Right lung (tissue), 5 donors: ENCODE results near the gene SURF2. TPM values are rescaled to one million over a fixed set of nuclear protein-coding genes. Genes with fewer than 3 reads are reported as not detected.
"Not testable (repeated sequence)": the region's sequence is repeated elsewhere in the genome, so short reads cannot be mapped to it uniquely, and the experiment has no call there.

Source experiments
- DNase-seq, 2 donors: peaks; one replicate each; pipeline ENCODE4 v3.0.0-alpha.2; 2013
- polyA plus RNA-seq, 5 donors: library from polyadenylated mRNA; unstranded; fragments of 120-200 nt; gene quantifications; one replicate each; pipeline versions ENCODE4 v1.2.1 to v1.2.3, GENCODE V29; 2013; ENCODE audit warnings: inconsistent platforms in 1 of 5, low replicate concordance in 1 of 5; ENCODE audit not compliant: insufficient read length in 5 of 5, insufficient read depth in 1 of 5

SURF2 gene
- polyA plus RNA-seq, 5 donors: 14.8 to 24.5 (median 15.6) TPM

DNA sequence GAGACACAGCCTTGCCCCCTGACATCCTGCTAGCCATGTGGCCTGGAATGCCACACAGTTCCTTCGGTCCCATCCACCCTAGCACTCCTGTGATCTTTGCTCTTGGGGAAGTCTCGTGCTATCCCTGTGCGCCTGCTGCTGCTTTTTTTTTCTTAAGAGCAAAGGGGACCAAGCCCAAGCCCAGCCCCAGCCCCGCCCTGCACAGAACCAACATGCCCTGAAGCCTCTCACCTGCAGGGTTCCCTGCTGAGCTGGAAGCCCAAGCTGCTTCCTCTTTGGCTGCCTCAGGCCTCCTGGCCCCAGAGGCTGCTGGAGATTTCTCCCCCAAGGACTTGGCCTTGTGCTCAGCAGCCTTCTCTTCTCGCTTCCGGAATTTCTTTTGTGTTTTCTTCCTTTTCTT lies 22.2 kb upstream of the SURF2 start:
- DNase-seq: no peak

DNA sequence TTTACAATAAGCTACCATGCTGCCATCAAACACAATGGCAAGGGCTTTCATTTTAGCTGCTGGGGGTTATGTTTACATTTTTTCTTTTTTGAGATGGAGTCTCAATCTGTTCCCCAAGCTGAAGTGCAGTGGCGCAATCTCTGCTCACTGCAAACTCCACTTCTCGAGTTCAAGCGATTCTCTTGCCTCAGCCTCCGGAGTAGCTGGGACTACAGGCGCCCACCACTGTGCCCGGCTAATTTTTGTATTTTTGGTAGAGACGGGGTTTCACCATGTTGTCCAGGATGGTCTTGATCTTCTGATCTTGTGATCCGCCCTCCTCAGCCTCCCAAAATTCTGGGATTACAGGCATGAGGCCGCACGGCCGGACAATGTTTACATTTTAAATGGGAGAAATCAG lies 21.5 kb upstream of the SURF2 start:
- not testable (repeated sequence) for DNase-seq

DNA sequence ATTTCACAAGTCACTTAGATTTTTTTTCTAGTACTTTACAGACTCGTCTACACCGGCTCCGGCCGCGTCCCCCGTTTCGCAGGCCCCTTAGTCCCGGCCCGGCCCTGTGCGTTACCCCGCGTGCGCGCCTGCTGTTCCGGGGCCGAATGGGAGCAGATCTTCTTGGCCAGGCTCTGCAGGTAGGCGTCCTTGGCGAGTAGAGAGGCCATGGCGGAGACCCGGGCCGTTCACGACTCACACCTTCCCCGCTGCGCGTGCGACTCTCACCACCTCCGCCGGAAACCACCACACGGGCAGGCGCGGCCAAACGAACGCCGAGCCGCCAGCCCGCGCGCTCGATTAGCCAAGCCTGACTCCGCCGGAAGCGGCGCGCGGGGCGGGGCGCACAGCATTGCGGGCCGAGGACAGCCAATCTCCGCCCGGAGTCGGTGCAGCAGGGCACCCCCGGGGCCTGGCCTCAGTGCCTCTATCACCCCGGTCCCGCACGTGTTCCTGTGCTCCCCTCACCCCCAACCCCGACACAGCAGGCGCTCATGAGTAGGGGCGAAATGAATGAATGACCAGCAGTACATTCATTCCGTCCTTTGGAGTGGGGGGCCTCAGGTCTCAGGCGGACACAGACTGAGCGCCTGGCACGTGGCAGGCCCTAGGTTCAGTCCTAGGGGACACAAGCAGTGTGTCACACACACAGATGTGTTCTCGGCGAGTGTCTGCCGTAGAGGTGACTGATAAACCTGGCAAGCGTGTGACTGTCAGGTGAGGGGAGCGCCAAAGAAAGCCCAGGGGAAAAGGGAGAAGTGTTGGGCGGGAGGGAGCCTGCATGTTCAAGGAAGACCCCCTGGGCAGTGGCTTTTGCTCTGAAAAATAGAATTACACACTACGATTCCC lies 20.2 kb upstream of the SURF2 start, which contains the start of gene SURF6:
SURF6 (minus strand) TSS at position 265 of the 888 bp plus-strand sequence; CDS start at position 209, 56 bp downstream.
- DNase-seq: peak; percentile 81 to 86

DNA sequence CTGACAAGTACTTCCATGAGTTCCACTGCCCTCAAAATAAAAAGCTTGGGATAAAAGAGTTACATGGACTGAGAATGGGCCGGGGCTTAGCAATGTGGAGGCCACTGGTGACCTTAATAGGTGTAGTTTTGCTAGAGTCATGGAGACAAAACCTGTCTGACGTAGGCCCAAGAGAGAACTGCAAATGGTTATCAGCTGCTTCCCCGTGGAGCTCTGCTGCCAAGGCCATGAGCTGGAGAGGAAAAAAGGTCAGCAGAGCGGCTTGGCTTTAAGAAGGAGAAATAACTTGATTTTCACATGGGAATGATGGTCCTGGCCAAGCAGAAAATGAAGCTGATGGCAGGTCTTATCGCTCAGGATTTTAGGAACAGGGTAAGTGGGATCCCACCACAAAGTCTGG lies 16.7 kb upstream of the SURF2 start:
- DNase-seq: no peak

DNA sequence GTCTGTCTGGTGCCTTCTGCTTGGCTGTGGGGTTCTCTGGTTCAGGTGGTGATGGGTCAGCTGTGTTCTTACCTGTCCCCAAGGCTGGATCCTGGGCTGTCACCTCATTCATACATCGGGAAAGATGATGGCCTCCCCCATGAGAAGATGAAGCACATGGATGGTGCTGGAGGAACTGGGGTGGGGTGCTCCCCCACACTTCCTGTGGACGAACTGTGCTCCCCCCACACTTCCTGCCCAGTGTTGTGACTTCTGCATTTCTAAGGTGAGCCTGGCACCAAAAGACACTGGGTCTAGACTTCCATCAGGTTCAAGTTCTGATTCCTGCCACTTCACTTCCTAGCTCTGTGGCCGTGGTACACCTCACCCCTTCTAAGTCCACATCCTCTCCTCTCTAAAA lies 16.1 kb upstream of the SURF2 start:
- DNase-seq: no peak

DNA sequence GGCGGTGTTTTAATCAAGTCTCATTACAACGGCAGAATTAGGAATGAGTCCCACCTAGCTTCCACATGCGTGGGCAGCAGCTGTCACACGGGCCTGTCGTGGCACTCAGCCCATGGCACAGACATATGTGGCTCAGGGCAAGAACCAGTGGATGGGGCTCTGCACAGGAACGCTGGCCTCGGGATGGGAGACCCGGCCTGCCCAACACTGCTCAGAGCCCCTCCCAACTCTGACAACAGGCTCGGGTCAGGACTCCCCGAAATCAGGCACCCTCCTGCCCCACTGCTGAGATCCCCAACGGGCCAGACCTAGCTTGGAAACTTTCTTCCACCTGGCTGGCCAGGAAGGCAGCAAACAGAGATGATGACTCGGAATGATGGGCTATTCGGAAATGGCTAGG lies 15.4 kb upstream of the SURF2 start:
- DNase-seq: no peak

DNA sequence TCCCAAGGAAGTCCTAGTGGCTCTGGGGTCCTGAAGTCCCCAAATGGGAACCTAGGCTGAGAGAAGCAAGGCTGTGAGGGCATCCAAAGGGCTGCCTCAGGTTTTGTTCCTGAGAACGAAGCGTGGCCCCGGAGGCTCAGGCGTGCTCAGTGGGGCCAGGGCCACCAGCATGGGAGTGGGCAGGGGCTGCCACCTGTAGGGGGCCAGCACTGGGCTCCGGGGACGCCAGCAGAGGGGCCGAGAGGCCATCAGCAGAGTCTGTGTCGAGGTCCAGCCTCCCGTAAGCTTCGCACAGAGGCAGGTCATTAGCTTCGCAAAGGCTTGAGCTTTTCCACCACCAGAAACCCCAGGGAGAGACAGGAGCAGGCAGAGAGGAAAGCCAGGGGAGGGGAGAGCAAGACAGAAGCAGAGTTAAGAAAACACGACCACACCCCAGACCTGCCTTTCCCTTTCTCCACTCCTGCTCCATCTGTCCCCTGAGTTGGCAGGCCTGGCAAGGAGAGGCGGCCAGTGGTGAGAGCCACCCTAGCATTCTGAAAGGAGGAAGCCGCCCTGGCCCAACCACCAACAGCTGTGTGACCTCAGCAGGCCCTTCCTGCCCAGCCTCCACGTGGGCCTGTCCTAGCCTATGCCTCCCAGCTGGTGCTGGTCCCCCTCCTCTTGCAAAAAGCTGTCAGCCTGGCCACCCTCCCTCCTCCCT lies 14.8 kb upstream of the SURF2 start:
- no peak for DNase-seq

DNA sequence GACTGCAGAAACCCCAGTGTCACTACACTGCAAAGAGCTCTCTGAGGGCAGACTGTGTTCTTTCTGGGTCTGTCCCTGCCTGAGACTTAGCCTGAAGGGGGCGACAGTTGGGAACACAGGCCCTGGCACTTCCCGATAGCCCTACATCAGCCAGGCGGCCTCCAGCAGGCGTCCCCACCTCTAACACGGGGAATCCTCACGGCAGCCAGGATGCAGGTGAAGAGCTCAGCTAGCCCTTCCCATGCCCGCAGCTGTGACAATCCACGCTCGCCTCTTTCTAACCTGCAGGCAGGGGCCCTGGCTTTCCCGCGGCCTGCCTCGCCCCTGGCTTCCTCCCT lies 14.3 kb upstream of the SURF2 start:
- DNase-seq: no peak

DNA sequence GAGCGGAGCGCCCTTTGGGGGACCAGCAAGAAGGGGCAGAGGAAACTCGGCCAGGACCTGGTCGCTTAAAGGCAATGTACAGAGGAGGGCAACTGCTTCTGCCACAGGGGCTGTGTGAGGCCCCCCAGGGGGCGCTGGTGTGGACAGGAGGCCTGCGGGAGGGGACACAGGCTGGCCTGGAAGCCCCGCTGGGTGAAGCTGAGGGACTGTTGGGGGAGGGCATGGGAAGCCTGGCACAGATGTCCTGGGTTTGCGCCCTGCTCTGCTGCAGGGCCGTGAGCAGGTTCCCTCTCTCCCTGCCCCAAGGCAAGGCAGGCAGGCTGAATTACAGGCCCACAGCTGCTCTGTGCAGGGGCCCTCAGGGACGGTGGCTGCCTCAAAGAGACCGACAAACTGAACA lies 13.8 kb upstream of the SURF2 start:
- no peak for DNase-seq

DNA sequence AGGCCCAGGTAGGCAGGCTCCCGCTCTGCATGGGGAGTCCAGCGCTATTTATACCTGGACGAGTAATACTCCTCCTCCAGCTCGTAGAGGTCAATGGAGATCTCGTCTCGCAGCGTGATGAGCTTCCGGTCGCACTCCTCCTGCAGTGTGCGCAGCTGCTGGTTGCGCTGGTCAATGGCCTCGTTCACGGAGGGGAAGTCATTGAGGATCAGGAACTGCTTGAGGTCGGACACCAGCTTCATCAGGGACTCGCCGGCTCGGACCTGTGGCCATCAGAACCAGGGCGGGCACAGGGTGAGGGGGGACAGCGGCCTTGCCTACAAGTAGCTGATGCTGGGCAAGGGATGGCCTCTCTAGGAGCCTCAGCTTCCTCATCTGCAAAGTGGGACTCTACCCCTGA lies 12.3 kb upstream of the SURF2 start:
- no peak for DNase-seq

DNA sequence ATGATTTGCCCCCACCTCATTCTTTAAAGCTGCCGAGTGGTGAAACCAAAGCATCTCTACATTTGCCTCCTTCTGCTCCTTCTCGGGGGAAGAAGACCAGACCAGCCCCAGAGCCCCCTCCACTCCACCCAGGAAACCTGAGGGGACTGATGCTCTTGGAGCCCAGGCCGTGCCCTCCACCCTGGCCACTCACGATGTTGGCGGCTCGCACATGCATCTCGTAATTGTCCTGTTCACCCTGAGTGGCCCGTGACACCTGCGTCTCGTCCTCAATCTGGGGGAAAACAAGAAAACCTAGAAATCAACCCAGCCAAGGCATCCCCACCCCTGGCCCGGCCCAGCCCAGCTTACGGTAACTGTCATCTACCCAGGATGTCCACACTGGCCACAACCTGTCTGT lies 11.4 kb upstream of the SURF2 start:
- DNase-seq: no peak

DNA sequence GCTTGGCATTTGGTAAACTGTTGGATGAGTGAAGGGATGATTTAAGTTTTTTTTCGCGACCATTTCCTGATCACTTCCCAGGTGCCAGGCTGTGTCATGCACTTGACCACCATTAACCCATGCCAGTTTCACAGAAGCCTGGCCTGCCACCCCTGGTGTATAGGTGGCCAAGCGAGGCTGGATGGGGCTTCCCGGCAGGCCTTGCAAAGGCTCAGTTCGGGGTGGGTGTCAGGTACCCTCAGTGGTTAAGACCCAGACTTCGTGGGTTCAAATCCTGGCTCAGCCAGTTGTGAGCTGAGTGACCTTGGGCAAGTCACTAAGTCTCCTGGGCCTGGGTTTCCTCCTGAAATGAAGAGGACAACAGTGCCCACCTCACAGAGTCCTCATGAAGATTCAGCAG lies 10.8 kb upstream of the SURF2 start:
- DNase-seq: no peak

DNA sequence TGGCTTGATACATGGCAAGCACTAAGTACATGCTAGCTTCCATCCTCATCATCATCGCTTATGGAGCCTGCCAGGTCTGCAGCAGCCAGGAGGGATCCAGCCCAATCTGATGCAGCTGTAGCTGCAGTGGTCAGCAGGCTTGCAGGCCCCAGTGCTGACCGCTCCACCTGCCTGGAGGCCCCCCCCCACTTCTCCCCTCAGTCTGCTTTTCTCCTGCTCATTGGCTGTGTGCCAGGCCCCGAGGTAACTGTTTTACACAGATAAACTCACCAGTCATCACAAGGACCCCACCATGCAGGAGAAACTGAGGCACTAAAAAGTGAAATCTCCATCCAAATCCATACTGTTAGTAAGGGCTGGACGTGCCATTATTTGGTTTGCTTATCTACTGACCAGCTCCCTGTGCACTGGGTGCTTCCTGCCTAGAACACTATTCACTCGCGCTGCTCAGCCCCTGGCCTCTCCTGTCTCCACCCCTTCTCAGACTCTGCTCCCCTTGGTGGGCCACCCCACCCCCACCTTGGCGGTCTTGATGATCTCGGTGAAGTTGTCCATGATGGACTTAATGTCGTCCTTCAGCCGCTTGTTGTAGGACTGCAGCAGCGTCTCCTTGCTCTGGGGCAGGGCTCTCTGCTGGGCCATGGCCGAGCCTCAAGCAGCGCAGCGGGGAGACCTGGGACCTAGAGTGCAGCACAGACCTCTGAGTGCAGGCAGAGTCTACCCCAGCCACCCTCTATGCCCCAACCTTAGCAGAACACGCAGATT lies 10.1 kb upstream of the SURF2 start:
- no peak for DNase-seq

DNA sequence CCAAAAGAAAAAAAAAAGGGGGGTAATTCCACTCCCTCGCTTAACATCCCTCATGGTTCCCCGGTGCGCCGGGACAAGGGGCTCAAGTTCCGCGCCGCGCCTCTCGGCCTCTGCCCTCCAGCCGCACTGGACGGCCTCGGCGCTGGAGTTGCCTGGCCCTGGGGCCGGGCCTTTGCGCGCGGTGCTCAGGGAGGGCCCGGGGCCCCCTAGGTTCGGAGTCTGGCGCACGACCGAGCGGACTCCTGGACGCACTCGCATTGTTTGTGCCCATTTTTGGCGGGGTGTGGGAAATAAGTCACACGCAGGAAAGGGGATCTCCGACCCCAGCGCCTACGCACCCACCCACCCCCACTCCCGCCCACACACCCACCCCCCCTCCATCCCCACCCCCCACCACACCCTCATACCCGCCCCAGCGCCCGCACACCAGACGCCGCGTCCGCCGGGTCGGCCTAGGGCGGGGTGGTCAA lies 8.8 kb upstream of the SURF2 start:
- no peak for DNase-seq

DNA sequence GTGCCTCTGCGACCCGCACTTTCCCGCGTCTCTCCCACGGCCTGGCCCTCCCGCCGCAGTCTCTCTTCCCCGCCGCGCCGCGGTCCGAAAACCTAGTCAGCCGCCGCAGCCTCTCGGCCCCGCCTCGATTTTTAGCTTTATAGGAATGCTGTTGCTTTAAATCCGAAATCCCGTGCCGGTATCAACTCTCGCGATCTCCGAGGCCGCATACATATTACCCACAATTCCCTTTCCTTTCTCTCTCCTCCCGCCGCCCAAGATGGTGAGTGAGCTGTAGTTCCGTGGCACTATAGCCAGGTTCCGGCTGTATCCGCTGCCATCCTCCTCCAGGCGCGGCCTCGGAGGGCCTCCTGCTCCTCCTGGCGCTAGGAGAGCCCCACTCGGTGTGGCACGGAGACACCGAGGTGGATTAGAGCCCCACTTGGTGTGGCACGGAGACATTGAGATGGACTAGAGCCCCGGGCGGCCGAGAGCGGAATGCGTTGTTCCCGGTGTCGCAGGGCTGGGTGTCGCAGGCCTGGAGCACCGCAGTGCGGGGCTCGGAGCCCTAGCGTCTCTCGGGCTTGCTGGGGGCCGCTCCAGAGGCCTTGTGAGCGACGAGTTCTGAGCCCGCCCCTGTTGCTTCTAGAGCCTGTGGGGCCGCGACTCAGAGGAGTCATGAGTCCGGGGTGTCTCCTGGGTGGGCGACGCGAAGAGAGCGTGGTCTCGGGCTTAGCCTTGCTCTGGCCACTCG lies 8.2 kb upstream of the SURF2 start, which contains the start of the genes MED22 and RPL7A:
MED22 (minus strand) TSS at position 147 of the 733 bp plus-strand sequence. CDS start 1,469 bp downstream, outside the sequence.
RPL7A (plus strand) TSS at position 234 of the 733 bp plus-strand sequence; CDS start at position 260, 26 bp downstream.
- DNase-seq: peak; percentile 94 to 95

DNA sequence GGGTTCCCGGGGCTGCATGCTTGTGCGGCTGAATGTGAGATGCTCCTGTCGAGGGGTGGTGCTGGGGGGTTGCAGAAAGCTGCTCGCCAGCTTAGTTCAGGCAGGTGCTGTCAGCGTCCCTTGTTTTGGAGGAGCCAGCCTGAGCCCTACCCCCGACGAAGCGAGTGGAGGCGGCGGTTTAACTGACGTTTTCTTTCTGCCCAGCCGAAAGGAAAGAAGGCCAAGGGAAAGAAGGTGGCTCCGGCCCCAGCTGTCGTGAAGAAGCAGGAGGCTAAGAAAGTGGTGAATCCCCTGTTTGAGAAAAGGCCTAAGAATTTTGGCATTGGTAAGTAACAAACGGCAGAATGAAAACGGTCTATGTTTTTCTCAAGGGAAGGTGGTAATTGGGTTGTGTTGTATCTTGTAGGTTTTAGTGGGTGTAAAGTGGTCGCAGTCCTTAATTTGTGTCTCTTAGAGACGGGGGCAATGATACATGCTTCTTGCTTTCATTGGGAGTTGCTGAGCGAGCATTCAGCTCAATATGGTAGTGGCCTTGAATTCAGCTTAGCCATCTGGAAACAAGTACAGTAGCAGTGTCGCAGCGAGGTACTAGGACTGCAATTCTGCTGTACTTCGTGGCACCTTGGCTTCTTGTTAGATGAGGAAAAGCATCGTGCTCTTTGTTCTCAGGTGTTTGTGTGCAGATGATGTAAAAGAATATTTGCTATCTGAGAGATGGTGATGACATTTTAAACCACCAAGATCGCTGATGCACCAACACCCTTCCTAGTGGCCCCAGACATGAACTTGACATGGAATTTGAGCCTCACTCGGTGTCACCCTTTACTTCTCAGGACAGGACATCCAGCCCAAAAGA lies 7.4 kb upstream of the SURF2 start:
- no peak for DNase-seq

DNA sequence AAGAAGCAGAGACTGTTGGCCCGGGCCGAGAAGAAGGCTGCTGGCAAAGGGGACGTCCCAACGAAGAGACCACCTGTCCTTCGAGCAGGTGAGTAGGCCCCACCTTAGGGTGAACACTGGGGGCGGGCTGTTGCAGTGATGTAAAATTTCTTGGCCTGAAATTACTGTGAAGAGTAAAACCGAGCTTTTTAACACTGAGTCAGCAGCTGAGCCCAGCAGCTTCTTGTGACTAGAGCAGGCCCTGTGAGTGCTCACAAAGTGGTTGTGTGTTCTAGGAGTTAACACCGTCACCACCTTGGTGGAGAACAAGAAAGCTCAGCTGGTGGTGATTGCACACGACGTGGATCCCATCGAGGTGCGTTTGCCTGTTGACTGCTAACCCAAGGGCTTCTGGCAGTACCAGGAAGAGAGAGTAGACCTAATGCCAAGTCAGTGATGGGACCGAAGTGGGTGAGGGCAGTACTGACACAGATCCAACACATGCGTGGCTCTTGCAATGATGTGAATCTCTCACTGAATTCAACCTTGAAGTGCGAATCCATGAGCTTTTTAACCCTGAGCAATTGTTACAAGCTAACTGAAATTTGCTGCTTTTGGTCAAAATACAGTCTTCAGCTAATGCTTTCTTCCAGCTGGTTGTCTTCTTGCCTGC lies 6.3 kb upstream of the SURF2 start:
- no peak for DNase-seq

DNA sequence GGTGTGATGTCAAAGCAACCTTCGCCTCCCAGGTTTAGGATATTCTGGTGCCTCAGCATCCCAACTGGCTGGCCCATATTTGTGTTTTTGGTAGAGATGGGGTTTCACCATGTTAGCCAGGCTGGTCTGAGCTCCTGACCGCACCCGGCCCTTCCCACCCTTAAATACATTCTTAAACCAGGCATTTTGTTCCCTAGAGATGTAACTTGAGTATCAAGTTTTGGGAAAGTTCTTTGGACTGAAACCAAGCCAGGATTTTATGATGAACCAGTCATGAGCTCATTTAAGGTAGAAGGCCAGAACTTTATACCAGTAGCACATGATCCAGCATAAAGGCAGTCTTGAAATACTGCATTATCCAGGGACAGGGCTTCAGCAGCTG lies 4.8 kb upstream of the SURF2 start:
- DNase-seq: no peak

DNA sequence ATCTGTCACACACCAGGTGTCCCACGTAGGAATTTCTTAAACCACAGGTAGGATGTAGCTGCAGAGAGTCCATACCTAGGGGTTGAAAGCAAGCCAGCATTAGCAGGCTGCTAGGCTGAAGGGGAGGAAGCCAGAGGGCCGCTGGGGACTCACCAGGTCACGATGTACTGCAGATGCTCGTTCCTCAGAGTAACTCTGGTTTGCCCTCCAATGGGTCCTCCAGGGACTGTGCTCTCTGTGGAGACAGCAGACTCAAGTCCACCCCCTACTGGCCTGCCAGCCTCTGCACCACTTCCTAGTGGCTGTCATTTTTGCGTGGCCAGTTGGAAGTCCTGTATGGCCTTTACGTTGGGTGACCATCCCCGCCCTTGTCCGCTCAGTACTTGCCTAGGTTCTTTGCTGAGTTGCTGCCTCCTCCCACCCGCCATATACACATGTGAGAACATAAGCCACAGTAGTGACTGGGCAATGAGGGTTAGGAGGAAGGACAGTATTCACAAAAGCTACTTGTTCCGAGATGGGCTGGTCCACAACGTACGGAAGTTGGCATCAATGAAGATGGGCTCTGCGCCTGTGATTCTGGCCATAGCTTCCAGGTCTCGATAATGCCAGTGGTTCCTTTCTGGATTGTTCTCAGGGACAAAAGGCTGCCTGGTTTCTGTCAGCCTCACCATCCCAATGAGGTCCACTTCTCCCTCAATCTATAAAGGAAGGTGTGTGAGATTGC lies 4.3 kb upstream of the SURF2 start:
- DNase-seq: no peak
